Adrenal gland (tissue), 12 donors: ENCODE results near the gene SMAD9. TPM values are rescaled to one million over a fixed set of nuclear protein-coding genes. Genes with fewer than 3 reads are reported as not detected.

Experiments used
- DNase-seq, 7 donors: peaks; one replicate each; pipeline ENCODE4 v3.0.0-alpha.2; 2019 to 2020
- H3K27ac ChIP-seq, 5 donors: fragments of 200-600 bp; sonication (generic) in 4 of 5; 1 replicate in 3 of 5; 2 replicates in 2 of 5; pipeline versions ENCODE4 v1.5.1 to v1.8.0; 2016 to 2020; ENCODE audit warnings: mild to moderate bottlenecking in 1 of 5
- H3K27me3 ChIP-seq: fragments of 200-600 bp; 2 replicates; pipeline ENCODE4 v1.8.0; 2021
- H3K36me3 ChIP-seq, 2 donors: fragments of 200-600 bp; replicated peaks in 1 of 2; 1 replicate in 1 of 2; 2 replicates in 1 of 2; pipeline versions ENCODE4 v1.5.1 to v1.8.0; 2018 to 2022
- H3K4me1 ChIP-seq, 2 donors: fragments of 200-600 bp; replicated peaks in 1 of 2; 1 replicate in 1 of 2; 2 replicates in 1 of 2; pipeline versions ENCODE4 v1.5.1 to v1.8.0; 2018 to 2021
- H3K4me3 ChIP-seq, 4 donors: fragments of 200-600 bp; sonication (generic) in 3 of 4; one replicate each; pipeline ENCODE4 v1.5.1; 2016 to 2018
- H3K9me3 ChIP-seq, 3 donors: fragments of 200-600 bp; sonication (generic) in 1 of 3; replicated peaks in 1 of 3; 1 replicate in 2 of 3; 2 replicates in 1 of 3; pipeline versions ENCODE4 v1.5.1 to v1.8.0; 2016 to 2021
- POLR2A ChIP-seq, 2 donors: fragments of 450-650 bp; IDR thresholded peaks; one replicate each; pipeline ENCODE4 v1.6.1; 2017; ENCODE audit warnings: antibody characterized with exemption in 2 of 2, mild to moderate bottlenecking in 2 of 2, moderate library complexity in 1 of 2
- WGBS, 4 donors: extraction: QIAGEN DNeasy Blood & Tissue Kit in 2 of 4; methylation state at CpG; one replicate each; pipeline versions ENCODE4 v1.1.5 to v1.1.7; 2013 to 2017; 5-methylcytosine and 5-hydroxymethylcytosine counted together
- intact Hi-C, 2 donors: fragments of 100-400 bp; cut with DNase I; formaldehyde crosslinking; loops; one replicate each; pipeline versions ENCODE4 v1.14.1 to v1.15.0; 2022 to 2023
- polyA plus RNA-seq, 3 donors: library from polyadenylated mRNA; stranded (reverse); fragments of 200-250 nt in 2 of 3; fragments of 350-450 nt in 1 of 3; fragmentation: Illumina TruSeq in 1 of 3; extraction: RNeasy Lipid Tissue Mini Kit (QIAGEN cat#74804) in 1 of 3; gene quantifications; one replicate each; pipeline ENCODE4 v1.2.3, GENCODE V29; 2013 to 2014
- total RNA-seq, 9 donors: library from RNA; depleted of rRNA in 4 of 9; stranded (reverse); fragments of >200 nt in 4 of 9; fragments of 120-200 nt in 1 of 9; fragmentation: NEBNext Ultra II Directional in 1 of 9; extraction: Animal tissue kit (Norgen Biotek cat#: 25700) in 1 of 9; gene quantifications; one replicate each; pipeline versions ENCODE4 v1.1.0 to v1.2.4, GENCODE V29; 2013 to 2023
- TF ChIP-seq, protein P1 (sequence below), 6 experiments: fragments of 450-650 bp in 4 of 6; fragments of 200-600 bp in 2 of 6; sonication (generic) in 1 of 6; IDR thresholded peaks; 1 replicate in 5 of 6; 2 replicates in 1 of 6; pipeline versions ENCODE4 v1.5.1 to v1.8.0; 2016 to 2021; ENCODE audit warnings: antibody characterized with exemption in 6 of 6, mild to moderate bottlenecking in 2 of 6, moderate library complexity in 1 of 6
- donor health status: healthy with polysubstance abuse.
- donor health status: Bipolar disorder and iron deficiency.
- donor health status: DM: yes; HTN: yes; CAD: no.
- donor health status: DM: no; HTN: no; CAD: no.
- donor health status: DM: no; HTN: no; CAD: no.
- donor health status: DM: yes; HTN: yes; CAD: no.

SMAD9 gene
- total and polyA plus RNA-seq, 12 donors: 0.88 to 4.5 (median 3.1) TPM

DNA sequence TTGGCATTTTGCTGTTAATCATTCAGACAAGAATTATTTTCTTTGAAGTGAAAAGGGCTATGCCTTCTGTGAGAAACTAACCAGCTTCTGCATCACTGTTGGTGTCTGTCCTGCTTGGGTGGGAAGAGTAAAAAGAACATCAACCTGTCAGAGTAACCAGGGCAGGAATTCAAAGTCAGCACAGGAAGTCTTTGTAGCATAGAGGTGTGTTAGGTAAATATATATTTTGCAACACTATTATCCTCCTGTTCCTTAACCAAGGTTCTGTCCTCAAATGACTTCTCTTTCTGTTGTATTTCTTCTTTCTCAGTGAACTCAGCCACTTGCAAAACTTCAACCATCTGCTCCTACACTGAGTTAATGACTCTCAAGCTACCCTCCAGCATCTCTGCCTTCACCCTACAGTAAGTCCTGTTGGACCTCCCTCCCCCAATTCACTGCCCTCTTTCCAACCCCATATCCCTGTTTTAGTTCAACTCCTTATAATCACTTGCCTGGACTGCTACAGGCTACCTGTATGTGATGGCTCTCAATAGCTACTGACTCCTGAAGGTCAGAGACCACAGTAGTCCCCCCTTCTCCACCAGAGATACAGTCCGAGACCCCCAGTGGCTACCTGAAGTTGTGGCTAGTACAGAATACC lies 49.9 kb downstream of the SMAD9 start:
- TF ChIP-seq POLR2A (IDR thresholded peaks at IDR 0.05): no peak
- TF ChIP-seq, protein P1, sequence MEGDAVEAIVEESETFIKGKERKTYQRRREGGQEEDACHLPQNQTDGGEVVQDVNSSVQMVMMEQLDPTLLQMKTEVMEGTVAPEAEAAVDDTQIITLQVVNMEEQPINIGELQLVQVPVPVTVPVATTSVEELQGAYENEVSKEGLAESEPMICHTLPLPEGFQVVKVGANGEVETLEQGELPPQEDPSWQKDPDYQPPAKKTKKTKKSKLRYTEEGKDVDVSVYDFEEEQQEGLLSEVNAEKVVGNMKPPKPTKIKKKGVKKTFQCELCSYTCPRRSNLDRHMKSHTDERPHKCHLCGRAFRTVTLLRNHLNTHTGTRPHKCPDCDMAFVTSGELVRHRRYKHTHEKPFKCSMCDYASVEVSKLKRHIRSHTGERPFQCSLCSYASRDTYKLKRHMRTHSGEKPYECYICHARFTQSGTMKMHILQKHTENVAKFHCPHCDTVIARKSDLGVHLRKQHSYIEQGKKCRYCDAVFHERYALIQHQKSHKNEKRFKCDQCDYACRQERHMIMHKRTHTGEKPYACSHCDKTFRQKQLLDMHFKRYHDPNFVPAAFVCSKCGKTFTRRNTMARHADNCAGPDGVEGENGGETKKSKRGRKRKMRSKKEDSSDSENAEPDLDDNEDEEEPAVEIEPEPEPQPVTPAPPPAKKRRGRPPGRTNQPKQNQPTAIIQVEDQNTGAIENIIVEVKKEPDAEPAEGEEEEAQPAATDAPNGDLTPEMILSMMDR (IDR thresholded peaks at IDR 0.05): no peak
- intact Hi-C loops: no loop called here
- H3K36me3 ChIP-seq: no peaks in the 10 kb centered on the region

DNA sequence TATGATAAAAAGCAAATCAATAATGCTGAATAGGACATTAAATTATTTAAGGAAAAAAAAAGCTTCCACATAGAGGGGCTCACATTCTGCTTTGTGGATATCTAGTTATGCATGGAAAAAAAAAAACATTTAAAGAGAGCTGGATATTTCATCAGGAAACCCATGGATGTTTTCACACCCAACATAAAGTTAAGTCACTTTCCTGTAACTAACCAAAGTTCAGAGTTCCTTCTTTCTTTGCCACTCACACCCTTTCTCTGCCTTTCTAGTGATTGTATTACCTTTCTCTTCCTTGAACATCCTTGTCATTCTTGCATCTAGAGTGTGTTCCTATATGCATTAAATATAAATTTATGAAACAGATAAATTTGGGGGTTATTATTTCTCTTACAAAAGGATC lies 53.8 kb downstream of the SMAD9 start:
- no peak overlapping the region for H3K27ac ChIP-seq
- H3K4me1 ChIP-seq: no peaks in the 10 kb centered on the region
- intact Hi-C loops: no loop called here
- no peaks in the 10 kb centered on the region for H3K27me3 ChIP-seq
- H3K4me3 ChIP-seq: no peak overlapping the region
- DNase-seq: no peak
- no peaks in the 10 kb centered on the region for H3K36me3 ChIP-seq
- TF ChIP-seq, protein P1 (IDR thresholded peaks at IDR 0.05): no peak
- no peak for TF ChIP-seq POLR2A (IDR thresholded peaks at IDR 0.05)
- no peaks in the 10 kb centered on the region for H3K9me3 ChIP-seq

More for the DNA sequence above, 49.9 kb downstream of the SMAD9 start:
- Histone ChIP-seq H3K4me3 (no peak overlapping the region), H3K4me1 (no peaks in the 10 kb centered on the region), H3K27me3 (no peaks in the 10 kb centered on the region), H3K27ac (no peak overlapping the region), H3K9me3 (no peaks in the 10 kb centered on the region)
- DNase-seq: no peak
- 71 to 82% (median 80%) methylated on average over 1 of the region's 1 CpG for WGBS, 4 donors

DNA sequence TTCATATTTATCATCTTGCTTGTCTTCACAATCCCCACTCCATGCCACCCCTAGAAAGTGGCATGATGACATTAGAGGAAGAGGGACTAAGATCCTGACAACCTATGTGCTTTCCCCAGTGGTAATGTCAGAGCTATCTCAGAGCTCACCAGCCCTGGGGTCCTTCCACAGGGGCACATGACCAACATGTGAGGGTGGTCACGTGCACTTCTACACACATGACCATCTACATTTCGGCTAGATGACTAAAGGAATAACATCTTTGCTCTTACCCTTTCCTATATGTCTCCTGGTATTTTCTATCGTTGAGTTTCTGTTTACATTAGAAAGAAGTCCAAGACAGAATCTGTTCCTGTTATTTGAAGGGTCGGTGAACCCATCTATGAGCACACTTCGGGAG lies 54.8 kb downstream of the SMAD9 start:
- no peaks in the 10 kb centered on the region for H3K36me3 ChIP-seq
- no peak for DNase-seq
- no peak overlapping the region for H3K4me3 ChIP-seq
- intact Hi-C loops: no loop called here
- no peak overlapping the region for H3K27ac ChIP-seq
- no peaks in the 10 kb centered on the region for H3K27me3 ChIP-seq
- H3K4me1 ChIP-seq: no peaks in the 10 kb centered on the region
- TF ChIP-seq POLR2A (IDR thresholded peaks at IDR 0.05): no peak
- TF ChIP-seq, protein P1 (IDR thresholded peaks at IDR 0.05): no peak
- no peaks in the 10 kb centered on the region for H3K9me3 ChIP-seq
- WGBS, 4 donors: 82 to 88% (median 86%) methylated on average over 5 of the region's 5 CpGs

DNA sequence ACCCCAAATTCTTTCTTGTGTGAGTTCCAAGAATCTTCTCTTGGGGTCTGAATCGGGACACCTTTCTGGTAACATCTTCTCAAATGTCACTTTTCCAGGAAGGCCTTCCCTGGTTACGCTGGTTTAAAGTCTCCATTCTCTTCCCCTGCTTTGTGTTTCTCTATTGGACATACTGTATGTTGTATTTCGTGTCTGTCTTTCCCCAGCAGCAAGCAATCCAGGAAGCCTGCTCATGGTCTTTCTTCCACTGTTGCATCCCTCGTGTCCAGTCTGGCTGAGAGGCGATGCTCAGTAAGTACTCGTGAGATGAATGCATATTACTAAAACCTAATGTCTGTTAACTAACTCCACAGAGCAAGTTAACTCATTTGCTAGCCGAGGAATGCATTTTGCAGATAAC lies 57.3 kb downstream of the SMAD9 start:
- Histone ChIP-seq H3K27ac (no peak overlapping the region), H3K27me3 (no peaks in the 10 kb centered on the region), H3K4me3 (no peak overlapping the region), H3K4me1 (no peaks in the 10 kb centered on the region), H3K9me3 (no peaks in the 10 kb centered on the region), H3K36me3 (no peaks in the 10 kb centered on the region)
- no peak for TF ChIP-seq POLR2A (IDR thresholded peaks at IDR 0.05)
- TF ChIP-seq, protein P1 (IDR thresholded peaks at IDR 0.05): no peak
- no peak for DNase-seq
- intact Hi-C loops: no loop called here
- 83 to 87% (median 87%) methylated on average over 7 of the region's 7 CpGs for WGBS, 4 donors
